Stimulated activated naive CD4-positive, alpha-beta T cell (primary cell): ENCODE results near the gene BEX3.
"Not testable (repeated sequence)": the region's sequence is repeated elsewhere in the genome, so short reads cannot be mapped to it uniquely, and the experiment has no call there.

Experiments used
- DNase-seq, 6 experiments: peaks; one replicate each; lab custom pipeline; 2025; lab: John Stamatoyannopoulos, UW

BEX3 gene

DNA sequence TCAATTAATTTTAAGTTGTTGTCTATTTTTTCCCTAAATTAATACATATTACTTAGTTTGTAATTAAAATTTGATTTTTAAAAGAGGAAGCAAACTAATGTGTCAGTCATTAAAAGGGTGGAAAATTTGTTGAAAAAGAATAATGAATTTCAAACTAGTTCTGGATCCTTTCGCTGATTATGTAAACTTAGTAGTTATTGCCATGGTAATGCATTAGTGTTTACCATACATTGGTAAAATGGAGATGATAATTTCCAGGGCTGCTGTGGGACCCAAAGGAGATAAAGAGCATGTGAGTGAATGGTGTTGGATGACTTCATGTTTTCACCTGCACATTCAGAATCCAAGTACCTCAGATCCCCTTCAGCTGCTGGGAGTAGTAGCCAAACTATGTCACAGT is 6.5 kb downstream of the BEX3 start:
- DNase-seq: no peak

DNA sequence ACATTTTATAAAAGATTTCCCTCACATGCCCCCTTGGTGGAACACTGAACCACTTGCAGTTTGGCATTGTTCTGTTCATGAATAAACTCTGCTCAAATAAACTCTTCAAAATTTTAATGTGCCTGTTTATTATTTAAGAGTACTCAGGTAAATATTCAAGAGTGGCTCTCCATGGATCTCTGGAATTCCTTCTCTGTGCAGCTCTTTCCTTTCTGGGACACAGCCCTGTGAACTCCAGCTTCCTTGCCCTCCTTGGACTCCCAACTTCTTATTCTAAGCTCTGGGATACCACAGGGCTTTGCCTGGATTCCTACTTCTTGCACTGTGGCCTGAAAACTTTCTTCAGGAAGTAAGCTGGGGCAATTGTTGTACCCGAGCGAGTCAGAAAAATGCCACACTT is 8.3 kb downstream of the BEX3 start:
- DNase-seq: no peak

DNA sequence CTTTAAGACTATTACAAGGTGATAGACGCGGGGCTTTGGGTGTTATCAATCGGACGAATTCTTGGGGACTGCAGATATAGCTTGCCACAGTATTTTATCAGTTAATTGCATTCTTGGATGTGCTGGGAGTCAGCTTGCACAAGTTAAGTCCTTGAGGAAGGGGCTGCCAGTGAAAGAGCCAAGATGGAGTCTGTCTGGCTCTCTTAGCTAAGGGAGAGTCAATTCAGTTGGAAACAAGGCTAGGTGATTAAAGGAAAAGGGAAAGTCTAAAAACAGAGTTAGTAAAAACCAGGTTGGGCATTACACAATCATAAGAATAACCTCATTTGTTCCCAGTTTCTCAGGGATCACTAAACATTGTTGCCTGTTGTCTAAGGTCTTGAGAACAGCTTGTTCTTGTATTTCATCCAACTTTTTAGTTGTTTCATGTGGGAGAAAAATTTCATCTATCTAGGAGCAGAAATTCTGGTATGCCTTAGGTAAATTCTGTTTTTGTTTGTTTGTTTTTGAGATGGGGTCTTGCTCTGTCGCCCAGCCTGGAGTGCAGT is 9.0 kb downstream of the BEX3 start:
- not testable (repeated sequence) for DNase-seq

DNA sequence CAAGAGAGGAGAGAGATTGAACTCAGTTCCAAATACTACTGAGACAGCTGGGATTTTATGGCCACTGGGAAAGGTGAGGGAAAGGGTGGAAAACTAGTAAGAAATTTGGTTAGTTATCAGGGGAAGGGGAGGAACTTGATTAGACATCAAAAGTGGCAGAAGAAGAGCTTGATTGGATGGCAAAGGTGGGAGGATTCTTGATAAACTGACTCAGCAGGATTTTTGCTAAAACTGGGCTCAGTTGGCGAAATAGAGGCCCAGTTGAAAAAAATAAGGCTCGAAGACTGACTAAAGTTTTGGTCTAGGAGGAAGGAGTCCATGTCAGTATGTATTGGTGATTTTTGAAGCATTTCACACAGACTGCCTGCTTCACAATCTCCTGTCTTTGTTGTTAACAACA is 10.0 kb downstream of the BEX3 start:
- no peak for DNase-seq

DNA sequence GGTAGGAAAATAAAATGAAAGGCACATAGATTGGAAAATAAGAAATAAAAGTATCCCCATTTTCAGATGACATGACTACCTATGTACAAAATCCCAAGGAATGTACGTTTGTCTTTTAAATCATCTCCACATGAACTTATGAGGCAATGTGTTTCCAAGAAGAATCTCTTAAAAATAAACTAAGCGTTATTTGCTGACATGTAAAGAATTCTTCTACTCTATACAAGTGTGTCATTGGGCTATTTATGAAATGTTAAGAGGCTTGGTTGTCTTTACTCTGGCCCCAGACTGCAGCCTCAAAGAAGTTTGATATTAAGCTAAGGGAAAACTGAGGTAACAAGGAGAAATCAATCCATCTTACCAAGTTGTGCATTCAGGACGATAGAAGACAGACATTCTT is 17.1 kb downstream of the BEX3 start:
- DNase-seq: no peak

DNA sequence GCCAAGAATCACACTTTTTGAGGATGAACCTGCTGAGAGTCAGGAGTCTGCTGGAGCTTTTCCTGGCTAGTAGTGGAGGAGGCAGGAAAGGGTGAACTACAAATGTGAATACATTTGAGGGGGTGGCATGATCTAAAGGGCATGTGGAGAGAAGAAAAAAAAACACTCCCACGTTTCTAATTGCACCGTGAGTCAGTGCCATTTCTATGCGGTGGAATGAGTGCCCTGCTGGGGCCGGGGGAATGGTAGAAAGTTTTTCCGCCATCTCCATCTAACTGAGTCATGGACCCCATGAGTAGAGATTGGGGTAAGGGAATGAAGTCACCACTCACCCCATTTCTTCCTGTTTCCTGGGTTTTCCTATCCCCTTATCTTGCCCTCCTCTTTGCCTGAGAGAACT is 19.8 kb downstream of the BEX3 start:
- no peak for DNase-seq

DNA sequence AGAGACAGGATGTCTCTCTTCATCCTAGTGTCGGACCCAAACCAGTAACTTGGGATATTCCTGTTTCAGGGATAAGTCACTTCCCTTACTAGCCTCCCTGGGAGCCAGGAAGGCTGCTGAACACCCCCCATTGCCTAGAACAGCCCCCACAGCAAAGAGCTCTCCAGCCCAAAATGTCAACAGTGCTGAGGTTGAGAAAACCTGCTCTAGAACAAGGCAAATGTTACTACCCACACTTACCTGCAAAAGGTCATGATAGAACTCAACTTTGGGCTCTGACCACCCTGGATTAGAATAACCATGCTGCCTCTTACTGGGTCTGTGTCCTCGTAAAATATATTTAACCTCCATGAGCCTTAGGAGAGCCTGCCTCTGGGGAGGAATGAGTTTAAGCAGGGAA is 20.3 kb downstream of the BEX3 start:
- no peak for DNase-seq

DNA sequence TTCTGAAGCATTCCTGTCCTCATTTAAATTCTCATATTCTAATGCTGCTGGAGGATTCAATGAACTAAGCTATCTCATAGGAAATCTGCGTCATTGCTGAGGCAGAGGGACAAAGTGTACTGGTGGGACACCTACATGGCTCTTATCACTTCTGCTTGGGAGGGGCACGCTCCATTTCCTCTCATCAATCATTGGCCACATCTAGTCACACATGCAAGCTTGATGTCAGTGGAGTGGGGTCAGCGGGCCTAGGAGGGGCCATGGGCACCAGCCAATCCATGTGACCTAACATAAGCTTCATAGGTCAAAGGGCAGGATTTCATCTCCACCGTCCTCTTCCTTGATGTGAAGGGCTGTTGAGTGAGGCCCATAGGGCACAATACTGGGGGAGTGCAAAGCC is 21.4 kb downstream of the BEX3 start:
- DNase-seq: no peak

DNA sequence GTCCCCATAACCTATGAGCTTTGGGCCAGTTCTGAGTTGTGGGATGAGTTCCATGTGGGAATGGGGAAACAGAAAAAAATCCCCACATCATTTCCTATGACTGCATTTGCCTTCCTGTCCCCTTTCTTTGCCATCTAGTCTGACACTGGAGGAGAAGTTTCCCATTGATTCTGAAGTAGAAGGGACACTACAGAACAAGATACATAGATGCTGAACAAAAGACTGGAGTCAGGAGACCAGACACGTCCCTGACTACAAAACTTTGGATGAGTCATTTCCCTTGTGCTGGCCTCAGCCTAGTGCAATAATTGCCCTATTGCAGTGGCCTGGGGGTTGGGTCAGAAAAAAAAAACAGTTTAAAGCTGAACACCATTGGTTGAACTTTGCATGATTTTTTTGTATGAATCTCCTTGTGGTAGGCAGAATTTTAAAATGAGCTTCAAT is 22.1 kb downstream of the BEX3 start:
- DNase-seq: no peak

DNA sequence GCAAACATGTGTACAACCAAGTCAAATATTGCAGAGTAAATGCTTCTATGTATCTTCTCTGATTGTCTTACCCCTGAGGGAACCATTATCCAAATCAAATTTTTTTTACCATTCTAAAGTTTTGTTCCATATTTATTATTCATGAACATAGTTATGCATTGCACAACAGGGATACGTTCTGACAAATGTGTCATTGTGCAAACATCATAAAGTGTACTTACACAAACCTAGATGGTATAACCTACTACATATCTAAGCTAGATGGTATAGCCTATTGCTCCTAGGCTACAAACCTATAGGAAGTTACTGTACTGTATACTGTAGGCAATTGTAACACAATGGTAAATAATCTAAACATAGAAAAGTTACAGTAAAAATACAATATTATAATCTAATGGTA is 23.4 kb downstream of the BEX3 start:
- no peak for DNase-seq

DNA sequence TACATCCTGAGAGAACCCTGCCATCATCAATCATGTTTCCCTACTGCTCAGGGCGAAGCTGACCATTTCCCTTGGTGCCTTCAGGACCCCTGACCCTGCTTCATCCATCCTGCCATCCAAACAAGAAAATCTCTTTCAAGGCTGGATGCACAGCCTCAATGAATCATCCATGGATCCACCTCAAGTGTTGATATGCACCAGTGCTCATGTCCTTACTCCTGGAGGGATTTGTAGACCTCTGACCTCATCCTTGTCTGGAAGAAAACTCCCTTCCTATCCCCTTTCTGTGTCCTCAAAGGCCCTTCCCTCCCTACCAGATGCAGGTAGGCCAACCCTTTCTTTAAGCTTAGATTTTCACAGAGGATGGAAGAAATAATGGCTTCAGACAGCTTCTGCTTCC is 24.6 kb downstream of the BEX3 start:
- no peak for DNase-seq

DNA sequence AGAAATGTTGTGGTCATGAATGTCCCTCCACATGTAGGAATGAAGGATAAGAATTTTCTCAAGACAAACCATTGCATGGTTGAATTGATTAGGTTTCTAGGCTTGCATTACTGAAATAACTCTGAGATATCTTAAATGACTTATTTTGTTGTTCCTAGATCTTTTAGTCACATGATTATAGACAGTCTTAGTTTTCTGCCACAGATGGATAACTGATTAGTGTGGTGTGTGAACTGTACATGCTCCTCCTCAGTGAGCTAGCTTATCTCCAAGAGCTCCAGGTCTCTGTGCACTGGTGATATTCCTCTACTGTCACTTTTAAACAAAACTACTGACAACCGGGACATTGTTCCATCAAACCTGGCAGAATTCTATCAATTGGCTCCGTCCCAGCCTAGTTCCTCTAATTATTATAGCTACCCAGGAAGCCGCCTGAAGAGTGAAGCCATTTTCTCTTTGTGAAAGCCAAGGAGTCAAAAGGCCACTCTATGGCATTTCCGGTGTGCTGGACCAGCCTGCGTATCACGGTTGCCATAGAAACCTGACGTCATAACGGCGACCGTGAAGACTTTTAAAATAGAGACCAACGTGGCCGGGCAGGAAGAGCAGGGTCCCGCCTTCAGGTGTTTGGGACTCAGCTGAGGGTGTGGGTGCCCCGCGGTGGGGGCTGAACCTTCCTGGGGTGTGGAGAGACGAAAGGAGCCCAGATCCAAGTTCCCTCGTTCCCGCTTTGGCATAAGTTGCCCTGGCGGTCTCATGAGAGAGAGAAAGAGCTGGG is 28.1 kb downstream of the BEX3 start:
- DNase-seq: peak in 2 of 6 experiments; percentile 1 to 9

DNA sequence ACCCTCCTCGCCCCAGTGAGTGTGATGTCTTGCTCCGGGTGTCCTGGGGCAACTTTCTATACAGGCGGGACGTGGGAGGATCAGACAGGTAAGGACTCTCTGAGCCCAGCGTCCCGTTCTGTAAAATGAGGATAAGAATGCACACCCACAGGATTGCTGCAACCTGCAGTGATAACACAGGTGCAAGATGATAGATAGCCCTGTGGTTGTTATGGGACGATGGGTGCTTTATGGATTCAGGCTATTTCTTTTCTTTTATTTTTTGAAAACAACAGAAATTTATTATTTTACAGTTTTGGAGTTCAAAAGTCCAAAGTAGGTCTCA is 28.6 kb downstream of the BEX3 start:
- no peak for DNase-seq

DNA sequence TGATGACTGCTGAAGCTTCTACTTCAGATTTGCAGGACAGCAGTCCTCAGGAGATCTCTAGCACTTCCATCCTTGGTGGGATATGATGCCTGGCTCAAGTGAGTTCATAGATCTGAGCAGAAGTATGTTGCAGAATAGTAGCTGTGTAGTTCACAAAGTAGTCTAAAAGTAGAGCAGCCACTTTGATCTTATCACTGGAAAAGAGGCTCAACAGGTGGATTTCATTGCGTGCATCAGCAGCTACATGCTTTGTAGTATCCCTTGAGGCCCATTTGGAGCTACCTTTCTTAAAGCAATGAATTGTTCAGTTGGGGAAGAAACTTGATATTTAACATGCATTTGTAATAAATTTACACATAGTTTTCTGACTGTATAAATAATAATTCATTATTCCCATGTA is 29.9 kb downstream of the BEX3 start:
- no peak for DNase-seq

DNA sequence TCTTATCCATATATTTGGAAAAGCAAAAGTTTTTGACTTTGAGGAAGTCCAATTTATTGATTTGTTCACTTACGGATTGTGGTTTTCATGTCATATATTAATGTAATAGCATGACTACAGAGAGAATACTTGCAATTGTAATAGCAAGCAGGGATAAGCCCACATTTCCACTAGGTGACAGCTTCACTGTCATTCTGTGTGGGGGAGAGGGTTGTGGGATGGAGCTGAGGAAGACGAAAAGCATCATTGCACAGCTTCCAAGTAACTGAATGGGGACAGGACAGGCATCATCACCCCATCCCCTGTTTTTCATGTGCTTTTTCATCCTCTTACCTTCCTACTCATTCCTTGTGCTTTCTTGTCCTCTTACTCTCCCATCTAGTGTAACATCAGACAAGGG is 31.4 kb downstream of the BEX3 start:
- DNase-seq: no peak

DNA sequence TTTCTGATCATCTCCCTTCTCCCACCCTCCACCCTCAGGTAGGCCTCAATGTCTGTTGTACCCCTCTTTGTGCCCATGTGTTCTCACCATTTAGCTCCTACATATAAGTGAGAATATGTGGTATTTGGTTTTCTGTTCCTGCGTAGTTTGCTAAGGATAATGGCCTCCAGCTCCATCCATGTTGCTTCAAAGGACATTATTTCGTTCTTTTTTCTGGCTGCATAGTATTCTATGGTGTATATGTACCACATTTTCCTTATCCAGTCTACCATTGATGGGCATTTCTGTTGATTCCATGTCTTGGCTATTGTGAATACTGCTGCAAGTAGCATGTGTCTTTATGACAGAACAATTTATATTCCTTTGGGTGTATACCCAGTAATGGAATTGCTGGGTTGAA is 35.4 kb downstream of the BEX3 start:
- DNase-seq: not testable (repeated sequence)

DNA sequence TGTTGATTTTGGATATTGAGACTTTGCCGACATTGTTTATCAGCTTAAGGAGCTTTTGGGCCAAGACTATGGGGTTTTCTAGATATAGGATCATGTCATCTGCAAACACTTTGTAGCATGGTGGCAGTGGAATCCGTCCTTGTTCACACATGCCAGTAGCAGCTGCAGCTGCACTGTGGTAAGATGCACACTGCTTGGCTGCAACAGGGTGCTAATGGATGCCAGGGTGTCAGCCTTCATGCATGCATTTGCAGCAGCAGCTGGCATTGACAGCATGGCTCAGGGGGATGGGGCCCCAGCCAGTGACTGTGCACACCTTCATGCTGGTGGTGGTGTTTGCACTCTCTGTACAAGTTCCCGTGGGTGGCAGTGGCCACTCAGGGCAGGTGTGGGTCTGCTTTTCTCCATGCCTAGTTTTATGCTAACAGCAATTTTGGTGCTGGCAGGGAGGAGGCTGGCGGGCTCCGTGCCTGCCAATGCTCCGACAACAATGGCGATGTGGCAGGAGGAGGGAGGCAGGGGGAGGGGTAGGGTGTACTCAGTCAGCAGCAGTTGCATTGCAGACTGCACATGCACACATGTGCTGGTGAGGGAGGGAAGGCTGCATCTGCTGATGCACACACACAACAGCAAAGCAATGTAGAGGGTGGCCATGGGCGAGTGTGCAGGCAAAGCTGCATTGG is 37.5 kb downstream of the BEX3 start:
- DNase-seq: no peak

DNA sequence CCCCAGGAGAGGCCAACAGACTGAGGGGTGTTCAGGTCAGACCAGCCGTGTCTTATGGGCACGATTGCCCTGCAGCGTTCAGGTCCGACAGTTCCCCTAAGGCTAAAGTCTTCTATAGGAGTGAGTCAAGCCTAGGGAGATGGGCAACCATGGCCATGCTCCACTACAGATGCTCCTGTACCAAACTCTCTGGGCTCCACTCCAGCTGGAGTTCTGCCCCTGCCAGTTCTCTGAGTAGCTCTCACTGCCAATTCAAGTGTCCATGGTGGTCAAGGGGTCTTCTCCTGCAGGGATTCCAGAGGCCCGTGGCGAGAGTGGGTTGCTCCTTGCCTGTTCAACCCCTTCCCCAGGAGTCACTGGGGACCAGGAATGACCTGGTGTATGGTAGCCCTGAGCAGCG is 38.2 kb downstream of the BEX3 start:
- no peak for DNase-seq

DNA sequence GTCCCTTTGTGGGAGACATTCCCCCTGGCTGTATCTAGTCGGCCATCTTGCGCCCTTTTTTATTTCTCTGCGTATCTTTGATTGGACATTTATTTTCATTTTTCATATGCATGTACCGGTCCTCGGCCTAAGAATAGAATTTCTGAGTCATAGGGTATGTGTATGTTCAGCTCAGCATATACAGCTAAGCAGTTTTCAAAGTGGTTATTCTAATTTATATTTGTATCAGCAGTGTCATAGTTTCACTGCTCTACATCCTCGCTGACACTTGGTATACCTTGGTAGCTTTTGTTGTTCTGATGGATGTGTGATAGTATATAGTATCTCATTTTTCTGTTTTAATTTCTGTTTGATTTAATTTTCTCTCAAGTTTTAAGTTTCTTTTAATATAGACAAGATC is 38.7 kb downstream of the BEX3 start:
- no peak for DNase-seq

DNA sequence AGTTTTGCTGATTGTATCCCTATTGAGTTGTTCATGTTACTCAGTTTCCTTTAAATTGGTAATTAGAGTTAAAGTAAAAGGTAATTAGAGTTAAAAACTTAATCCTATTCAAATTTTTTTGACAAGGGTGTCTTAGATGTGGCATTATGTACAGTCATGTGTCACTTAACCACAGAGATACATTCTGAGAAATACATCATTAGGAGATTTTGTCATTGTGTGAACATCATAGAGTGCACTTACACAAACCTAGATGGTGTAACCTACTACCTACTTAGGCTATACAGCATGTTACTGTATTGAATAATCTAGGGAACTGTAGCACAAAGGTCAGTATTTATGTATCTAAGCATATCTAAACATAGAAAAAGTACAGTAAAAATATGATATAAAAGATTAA is 39.2 kb downstream of the BEX3 start:
- DNase-seq: no peak

DNA sequence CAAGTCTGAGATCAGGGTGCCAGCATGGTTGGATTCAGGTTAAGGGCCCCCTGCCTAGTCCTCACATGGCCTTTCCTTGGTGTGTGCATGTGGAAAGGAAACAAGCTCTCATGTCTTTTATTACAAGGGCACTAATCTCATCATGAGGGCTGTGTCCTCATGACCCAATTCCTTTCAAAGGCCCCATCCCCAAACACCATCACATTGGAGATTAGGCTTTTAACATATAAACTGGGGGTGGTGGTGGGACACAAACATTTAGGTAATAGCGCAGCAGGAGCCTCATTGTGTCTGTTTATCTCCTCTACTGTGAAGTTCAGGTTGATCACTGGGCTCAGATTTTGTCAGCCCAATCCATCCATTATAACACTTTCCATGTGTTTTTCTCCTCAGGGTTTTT is 41.0 kb downstream of the BEX3 start:
- no peak for DNase-seq

DNA sequence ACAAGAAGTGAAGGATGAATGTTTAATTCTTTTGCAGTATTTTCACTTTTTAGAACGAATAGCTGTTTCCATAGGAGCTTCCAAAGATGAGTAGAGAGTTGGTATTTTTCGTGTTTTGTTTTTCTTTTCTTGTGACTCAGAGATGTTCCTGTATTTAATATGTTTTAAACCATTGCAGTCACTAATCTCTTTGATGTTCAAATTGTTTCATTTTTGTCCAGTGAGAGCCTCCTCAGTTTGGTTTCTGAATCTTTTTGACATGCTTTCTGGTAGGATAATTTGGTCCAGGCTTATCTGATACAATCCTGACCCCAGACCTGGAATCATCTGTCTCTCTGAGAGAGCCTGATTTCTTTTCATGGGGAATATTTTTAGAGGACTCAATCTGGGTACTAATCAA is 41.6 kb downstream of the BEX3 start:
- no peak for DNase-seq

DNA sequence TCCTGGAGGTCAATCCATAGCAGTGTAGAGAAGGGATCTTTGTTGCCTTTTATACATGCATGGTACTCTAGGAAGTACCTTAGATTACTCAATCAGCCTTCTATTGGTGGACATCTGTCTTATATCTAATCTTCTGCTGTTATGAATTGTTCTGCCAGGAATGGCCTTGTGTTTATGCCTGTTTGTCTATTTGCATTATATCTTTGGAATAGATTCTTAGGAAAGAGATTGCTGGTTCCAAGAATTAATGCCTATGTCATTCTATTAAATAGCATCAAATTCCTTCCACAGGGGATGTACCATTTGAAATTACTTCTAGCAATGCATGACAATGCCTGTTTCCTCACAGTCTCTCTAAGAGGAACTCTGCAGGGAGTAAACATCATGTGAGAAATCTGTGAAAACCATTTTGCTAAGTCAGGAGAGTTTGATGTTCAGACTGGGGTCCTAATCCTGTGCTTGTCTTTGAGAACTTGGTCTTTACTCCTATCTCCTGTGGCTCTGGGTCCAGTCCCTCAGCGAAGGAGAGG is 42.5 kb downstream of the BEX3 start:
- DNase-seq: no peak
